Measurements from ENCODE around the gene ITPRIPL1.

ITPRIPL1 gene

DNA sequence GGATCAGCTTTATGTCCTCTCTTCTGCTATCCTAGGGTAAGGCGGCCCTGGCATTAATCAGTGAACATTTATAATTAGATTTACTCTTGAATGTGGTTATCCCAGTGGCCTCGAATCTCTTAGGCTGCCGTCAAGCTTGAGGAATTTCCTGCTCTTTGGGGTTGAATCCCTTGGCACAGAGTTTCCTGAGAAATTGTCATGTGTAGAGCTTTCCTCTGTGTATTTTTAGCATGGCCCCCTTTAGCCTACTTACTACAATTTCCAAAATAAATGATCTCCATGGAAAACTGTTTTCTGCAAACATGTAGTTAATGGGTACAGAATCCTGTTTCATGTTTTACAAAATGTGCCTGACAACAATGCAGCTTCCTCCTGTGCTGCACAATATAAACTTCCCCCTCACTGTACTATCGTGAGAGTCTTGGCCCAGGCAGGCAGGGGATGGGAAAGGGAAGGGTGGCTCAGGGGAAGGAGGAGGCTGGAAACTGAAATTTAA is 28.5 kb downstream of the ITPRIPL1 start:
- no peak for DNase-seq

DNA sequence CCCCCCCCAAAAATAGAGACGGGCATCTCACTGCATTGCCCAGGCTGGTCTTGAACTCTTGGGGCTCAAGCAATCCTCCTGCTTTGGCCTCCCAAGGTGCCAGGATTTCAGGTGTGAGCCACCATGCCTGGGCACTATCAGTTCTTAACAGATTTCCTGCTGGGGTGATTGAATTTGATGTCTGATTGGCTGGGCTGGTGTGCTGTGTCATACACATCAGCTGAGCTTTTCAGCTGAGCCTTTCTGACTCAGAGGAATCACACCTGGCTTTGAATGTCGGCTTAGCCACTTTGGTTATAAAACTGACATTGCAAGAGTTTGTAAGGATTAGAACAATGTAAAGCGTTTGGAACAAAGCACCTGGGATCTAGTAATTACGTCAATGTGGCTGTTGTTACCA is 29.4 kb downstream of the ITPRIPL1 start:
- no peak for DNase-seq

DNA sequence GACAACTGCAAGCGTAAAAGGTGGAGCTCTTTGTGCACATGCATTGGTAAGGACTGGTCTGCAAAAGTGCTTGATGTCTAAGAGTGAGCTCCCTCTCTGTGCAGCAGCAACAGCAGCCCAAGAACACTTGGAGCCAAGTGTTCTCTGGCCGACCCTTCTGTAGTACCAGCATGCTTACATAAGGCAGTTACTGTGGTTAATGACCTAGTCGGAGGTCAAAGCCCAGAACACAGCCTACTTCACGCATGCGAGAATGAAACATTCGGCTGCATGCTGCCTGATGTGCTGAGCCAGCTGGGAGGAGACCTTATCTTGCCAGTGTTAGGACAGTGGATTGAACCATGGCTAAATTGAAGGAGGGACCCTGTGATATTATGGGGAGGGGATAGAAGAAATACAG is 31.8 kb downstream of the ITPRIPL1 start:
- DNase-seq = no peak

DNA sequence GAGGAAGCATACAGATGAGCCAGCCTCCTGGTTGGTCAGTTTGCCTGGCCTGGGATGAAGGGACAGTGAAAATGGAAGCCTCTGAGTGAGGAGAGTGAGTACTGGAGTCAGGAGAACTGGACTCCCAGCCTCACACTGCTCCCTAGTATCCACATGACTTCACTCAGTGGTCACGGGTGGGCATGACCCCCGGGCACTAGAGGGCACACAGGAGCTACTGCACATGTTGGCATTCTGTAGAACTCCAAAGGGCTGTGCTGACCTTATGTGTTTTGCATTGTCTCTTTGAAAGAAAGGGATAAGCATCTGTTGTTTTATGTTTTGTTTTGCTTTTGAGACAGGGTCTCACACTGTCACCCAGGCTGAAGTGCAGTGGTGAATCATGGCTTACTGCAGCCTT is 34.2 kb downstream of the ITPRIPL1 start:
- peak in 47 of 58 donors; percentile 4 to 74 (median 45) for DNase-seq

DNA sequence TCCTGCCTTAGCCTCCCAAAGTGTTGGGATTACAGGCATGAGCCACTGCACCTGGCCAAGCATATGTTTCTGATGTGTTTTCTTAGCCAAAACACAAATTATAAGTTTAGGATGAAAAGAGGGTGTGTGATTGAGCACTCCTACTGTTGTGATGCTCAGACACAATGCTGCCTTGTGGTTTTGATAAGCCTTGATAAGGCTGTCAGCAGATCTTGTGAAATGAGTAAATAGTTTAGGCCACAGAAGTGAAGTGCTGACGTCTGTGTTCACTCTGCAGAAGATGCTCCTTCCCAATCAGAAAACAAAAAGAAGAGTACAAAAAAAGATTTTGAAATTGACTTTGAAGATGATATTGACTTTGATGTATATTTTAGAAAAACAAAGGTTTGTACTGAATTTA is 34.7 kb downstream of the ITPRIPL1 start:
- no peak for DNase-seq

DNA sequence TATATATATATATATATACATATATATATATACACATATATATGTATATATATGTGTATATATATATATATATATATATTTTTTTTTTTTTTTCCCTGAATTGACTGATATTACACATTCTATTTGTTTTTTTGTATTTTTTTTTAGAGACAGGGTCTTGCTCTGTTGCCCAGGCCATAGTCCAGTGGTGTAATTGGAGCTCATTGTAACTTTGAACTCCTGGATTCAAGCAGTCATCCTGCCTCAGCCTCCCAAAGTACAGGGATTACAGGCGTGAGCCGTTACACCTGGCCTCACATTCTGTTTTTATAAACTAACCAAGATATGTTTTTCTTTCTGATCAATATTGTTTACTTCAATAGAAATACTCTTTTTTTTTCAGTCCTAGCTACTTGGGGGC is 36.6 kb downstream of the ITPRIPL1 start:
- no peak for DNase-seq

- peak in 1 of 58 donors; percentile 4 for DNase-seq
Measured at GRCh38 chr2:96369186-96369585, 44.1 kb downstream of the ITPRIPL1 start.

DNA sequence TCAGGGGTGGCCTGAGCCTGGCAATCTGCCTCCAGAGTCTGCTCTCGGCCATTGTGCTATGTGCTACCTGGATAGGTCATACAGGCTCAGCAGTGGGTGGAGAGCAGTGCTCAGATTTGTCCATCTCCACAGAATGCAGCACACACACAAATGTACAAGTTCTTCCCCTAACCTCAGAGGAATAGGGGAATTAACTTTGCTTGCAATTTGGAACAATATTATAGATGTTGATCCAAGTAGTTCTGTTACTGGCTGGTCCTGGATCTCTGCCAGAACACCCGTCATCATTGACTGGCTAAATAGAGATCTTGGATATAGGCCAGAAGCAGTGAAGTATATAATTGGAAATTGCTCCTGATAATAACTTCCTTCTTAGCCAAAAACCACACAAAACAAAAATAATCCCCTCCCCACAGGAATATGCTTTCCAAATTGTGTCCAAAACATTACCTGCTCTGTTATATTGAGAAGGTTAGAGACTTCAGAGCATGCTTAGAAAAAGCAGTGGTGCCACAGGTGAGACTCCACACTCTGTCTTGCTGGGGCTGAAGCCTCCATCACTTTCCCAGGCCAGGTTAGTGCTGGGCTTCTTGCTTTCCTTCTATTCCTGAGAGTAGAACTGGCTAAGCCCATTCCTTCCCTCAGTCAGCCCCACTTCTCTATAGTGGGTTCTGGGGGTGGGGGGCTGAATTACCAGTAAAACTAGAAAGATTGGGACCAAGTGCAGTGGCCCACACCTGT is 49.3 kb downstream of the ITPRIPL1 start:
- peak in 2 of 58 donors; percentile 4 to 79 for DNase-seq

All from anterior cingulate cortex (tissue), 58 donors.